ENCODE data around the gene SDR42E2.

SDR42E2 gene

GRCh38 chr16:22195445-22195694 is 33.1 kb downstream of the SDR42E2 start:
- no peak for TF ChIP-seq SIN3A (IDR thresholded peaks at IDR 0.05; ENCODE audit: borderline replicate concordance, insufficient read depth, low read length)
- TF ChIP-seq REST (IDR thresholded peaks at IDR 0.05; ENCODE audit: insufficient read depth in 1 of 2, low read depth in 2 of 2, low read length in 2 of 2): no peak
- no peak for TF ChIP-seq POLR2AphosphoS5 (IDR thresholded peaks at IDR 0.05; ENCODE audit: low read depth, low read length)
- no peak for TF ChIP-seq FOXP2 (optimal IDR thresholded peaks at IDR 0.05; ENCODE audit: borderline replicate concordance, extremely low read depth, extremely low read length, insufficient read depth)

GRCh38 chr16:22195695-22196558 is 33.6 kb downstream of the SDR42E2 start:
- TF ChIP-seq SIN3A (IDR thresholded peaks at IDR 0.05; ENCODE audit: borderline replicate concordance, insufficient read depth, low read length) (no peak), POLR2AphosphoS5 (IDR thresholded peaks at IDR 0.05; ENCODE audit: low read depth, low read length) (no peak; the same call in 1 of the 2 replicates), REST (IDR thresholded peaks at IDR 0.05; ENCODE audit: insufficient read depth in 1 of 2, low read depth in 2 of 2, low read length in 2 of 2) (no peak), TAF1 (IDR thresholded peaks at IDR 0.05; ENCODE audit: borderline replicate concordance, insufficient read depth, low read length) (peak; percentile 33; the same call in 1 of the 2 replicates), FOXP2 (optimal IDR thresholded peaks at IDR 0.05; ENCODE audit: borderline replicate concordance, extremely low read depth, extremely low read length, insufficient read depth) (no peak)

DNA sequence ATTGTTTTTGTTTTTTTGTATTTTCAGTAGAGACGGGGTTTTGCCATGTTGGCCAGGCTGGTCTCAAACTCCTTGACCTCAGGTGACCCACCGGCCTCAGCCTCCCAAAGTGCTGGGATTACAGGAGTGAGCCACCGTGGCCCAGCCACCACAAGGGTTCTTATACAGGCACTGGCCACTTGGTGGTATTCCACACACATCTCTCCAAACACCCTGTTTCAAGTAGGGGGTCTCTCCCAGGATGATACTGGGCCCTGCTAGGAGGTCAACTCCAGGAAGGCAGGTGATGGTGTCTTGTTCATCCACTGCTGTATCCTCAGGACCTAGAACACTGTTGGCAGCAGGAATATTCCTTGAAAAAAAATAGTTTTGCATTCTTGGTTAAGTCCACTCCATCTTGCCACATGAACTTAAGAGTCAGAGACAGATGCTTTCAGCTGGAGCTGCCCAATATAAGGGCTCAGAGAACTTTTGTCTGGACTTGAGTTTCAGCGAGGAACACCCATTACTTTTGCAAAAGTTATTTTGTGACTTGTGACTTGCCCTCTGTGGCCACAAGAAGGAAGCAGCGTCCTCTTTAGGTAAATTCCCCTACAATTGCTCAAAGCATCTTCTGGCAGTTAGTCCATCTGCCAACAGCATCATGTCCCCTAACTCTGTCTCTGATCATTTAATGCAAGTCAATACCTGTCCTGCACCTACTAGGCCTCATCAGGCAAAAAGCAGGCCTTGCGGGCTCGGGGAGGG is 36.4 kb downstream of the SDR42E2 start:
- no peak for TF ChIP-seq TAF1 (IDR thresholded peaks at IDR 0.05; ENCODE audit: borderline replicate concordance, insufficient read depth, low read length)
- TF ChIP-seq REST (IDR thresholded peaks at IDR 0.05; ENCODE audit: insufficient read depth in 1 of 2, low read depth in 2 of 2, low read length in 2 of 2): no peak
- TF ChIP-seq SIN3A (IDR thresholded peaks at IDR 0.05; ENCODE audit: borderline replicate concordance, insufficient read depth, low read length): no peak
- TF ChIP-seq POLR2AphosphoS5 (IDR thresholded peaks at IDR 0.05; ENCODE audit: low read depth, low read length): no peak
- TF ChIP-seq FOXP2 (optimal IDR thresholded peaks at IDR 0.05; ENCODE audit: borderline replicate concordance, extremely low read depth, extremely low read length, insufficient read depth): no peak

DNA sequence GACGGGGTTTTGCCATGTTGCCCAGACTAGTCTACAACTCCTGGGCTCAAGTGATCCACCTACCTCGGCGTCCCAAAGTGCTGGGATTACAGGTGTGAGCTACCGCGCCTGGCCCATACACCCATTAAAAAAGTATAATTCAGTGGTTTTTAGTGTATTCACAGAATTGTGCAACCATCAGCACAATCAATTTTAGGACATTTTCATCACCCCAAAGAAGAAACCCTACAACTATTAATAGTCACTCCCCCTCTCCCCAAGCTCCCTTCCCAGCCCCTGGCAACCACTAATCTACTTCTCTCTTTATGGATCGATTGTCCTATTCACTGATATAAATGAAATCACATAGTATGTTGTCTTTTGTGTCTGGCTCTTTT is 39.9 kb downstream of the SDR42E2 start:
- TF ChIP-seq FOXP2 (optimal IDR thresholded peaks at IDR 0.05; ENCODE audit: borderline replicate concordance, extremely low read depth, extremely low read length, insufficient read depth): no peak
- TF ChIP-seq POLR2AphosphoS5 (IDR thresholded peaks at IDR 0.05; ENCODE audit: low read depth, low read length): no peak
- TF ChIP-seq SIN3A (IDR thresholded peaks at IDR 0.05; ENCODE audit: borderline replicate concordance, insufficient read depth, low read length): no peak
- TF ChIP-seq TAF1 (IDR thresholded peaks at IDR 0.05; ENCODE audit: borderline replicate concordance, insufficient read depth, low read length): no peak
- TF ChIP-seq REST (IDR thresholded peaks at IDR 0.05; ENCODE audit: insufficient read depth in 1 of 2, low read depth in 2 of 2, low read length in 2 of 2): no peak

Measured in PFSK-1 (cell line).